Measurements from ENCODE around the gene CYFIP1. TPM values are rescaled to one million over a fixed set of nuclear protein-coding genes. Genes with fewer than 3 reads are reported as not detected.

Gene CYFIP1
- total RNA-seq, 1 experiment from 2014 or later = 143 TPM

DNA sequence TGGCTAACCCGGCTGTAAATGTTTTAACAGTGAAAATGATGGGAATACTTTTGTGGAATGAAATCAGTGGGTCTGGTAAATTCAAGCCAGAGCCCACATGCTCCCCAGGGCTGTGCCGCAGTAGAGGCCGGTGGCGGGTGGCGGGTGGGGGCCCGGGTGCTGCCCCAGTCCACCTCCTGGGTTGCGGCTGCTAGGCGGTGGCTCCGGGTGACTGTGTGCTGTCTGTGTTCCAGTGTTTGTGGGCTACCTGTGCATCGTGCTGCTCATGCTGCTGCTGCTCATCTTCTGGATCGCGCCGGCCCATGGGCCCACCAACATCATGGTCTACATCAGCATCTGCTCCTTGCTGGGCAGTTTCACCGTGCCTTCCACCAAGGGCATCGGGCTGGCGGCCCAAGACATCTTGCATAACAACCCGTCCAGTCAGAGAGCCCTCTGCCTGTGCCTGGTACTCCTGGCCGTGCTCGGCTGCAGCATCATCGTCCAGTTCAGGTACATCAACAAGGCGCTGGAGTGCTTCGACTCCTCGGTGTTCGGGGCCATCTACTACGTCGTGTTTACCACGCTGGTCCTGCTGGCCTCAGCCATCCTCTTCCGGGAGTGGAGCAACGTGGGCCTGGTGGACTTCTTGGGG is 156.6 kb downstream of the CYFIP1 start:
- peaks cover 31% of the 10 kb centered on the region in 2 experiments for H3K36me3 ChIP-seq (ENCODE audit: control insufficient read depth in 1 of 2, insufficient read depth in 2 of 2, low read length in 2 of 2)
- POLR2A ChIA-PET = no interaction called here
- no peaks in the 10 kb centered on the region for H3K9me3 ChIP-seq (ENCODE audit: control insufficient read depth in 1 of 2, insufficient read depth in 1 of 2, low read depth in 1 of 2, low read length in 2 of 2)
- CTCF ChIA-PET = no interaction called here
- H3K4me2 ChIP-seq (ENCODE audit: low read length) = no peak overlapping the region
- H3K4me3 ChIP-seq (replicated peaks in 1 of 2; ENCODE audit: low read depth in 1 of 2, low read length in 2 of 2) = no peak overlapping the region
- no peak overlapping the region for H2AFZ ChIP-seq (ENCODE audit: low read depth, low read length, poor library complexity, severe bottlenecking)
- no peaks in the 10 kb centered on the region for H3K4me1 ChIP-seq (ENCODE audit: control insufficient read depth in 1 of 2, insufficient read depth in 2 of 2, low read length in 2 of 2)
- BruUV-seq (replicated peaks) = no TSS peak
- no peak for ATAC-seq
- H3K27me3 ChIP-seq (ENCODE audit: insufficient read depth, low read length) = no peaks in the 10 kb centered on the region
- TF ChIP-seq, protein P1, sequence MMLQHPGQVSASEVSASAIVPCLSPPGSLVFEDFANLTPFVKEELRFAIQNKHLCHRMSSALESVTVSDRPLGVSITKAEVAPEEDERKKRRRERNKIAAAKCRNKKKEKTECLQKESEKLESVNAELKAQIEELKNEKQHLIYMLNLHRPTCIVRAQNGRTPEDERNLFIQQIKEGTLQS (IDR thresholded peaks at IDR 0.05) = no peak
- TF ChIP-seq POLR2A (IDR thresholded peaks at IDR 0.05; ENCODE audit: borderline replicate concordance, extremely low read depth, insufficient read depth, insufficient read length) (no peak), RAD21 (IDR thresholded peaks at IDR 0.05; ENCODE audit: low read depth) (no peak), ZNF274 (IDR thresholded peaks at IDR 0.05; ENCODE audit: low read depth, low read length) (no peak), JUND (IDR thresholded peaks at IDR 0.05) (no peak), ZFX (IDR thresholded peaks at IDR 0.05) (no peak), EZH2 (IDR thresholded peaks at IDR 0.05) (no peak), POLR2AphosphoS5 (IDR thresholded peaks at IDR 0.05; ENCODE audit: low read depth, low read length) (no peak), FOSL1 (IDR thresholded peaks at IDR 0.05; ENCODE audit: low read depth) (no peak), SIN3A (IDR thresholded peaks at IDR 0.05; ENCODE audit: low read depth) (no peak), CEBPB (IDR thresholded peaks at IDR 0.05; ENCODE audit: low read depth) (no peak), YY1 (IDR thresholded peaks at IDR 0.05; ENCODE audit: extremely low read depth, insufficient replicate concordance, low read depth, low read length) (no peak), EZH2phosphoT487 (IDR thresholded peaks at IDR 0.05; ENCODE audit: borderline replicate concordance) (no peak), ELF1 (IDR thresholded peaks at IDR 0.05; ENCODE audit: borderline replicate concordance, low read depth) (no peak), CBX3 (IDR thresholded peaks at IDR 0.05; ENCODE audit: low read depth) (no peak), SRF (IDR thresholded peaks at IDR 0.05; ENCODE audit: low read depth) (no peak)
- TF ChIP-seq, protein P2, sequence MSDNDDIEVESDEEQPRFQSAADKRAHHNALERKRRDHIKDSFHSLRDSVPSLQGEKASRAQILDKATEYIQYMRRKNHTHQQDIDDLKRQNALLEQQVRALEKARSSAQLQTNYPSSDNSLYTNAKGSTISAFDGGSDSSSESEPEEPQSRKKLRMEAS (IDR thresholded peaks at IDR 0.05) = no peak
- TF ChIP-seq, protein P3, sequence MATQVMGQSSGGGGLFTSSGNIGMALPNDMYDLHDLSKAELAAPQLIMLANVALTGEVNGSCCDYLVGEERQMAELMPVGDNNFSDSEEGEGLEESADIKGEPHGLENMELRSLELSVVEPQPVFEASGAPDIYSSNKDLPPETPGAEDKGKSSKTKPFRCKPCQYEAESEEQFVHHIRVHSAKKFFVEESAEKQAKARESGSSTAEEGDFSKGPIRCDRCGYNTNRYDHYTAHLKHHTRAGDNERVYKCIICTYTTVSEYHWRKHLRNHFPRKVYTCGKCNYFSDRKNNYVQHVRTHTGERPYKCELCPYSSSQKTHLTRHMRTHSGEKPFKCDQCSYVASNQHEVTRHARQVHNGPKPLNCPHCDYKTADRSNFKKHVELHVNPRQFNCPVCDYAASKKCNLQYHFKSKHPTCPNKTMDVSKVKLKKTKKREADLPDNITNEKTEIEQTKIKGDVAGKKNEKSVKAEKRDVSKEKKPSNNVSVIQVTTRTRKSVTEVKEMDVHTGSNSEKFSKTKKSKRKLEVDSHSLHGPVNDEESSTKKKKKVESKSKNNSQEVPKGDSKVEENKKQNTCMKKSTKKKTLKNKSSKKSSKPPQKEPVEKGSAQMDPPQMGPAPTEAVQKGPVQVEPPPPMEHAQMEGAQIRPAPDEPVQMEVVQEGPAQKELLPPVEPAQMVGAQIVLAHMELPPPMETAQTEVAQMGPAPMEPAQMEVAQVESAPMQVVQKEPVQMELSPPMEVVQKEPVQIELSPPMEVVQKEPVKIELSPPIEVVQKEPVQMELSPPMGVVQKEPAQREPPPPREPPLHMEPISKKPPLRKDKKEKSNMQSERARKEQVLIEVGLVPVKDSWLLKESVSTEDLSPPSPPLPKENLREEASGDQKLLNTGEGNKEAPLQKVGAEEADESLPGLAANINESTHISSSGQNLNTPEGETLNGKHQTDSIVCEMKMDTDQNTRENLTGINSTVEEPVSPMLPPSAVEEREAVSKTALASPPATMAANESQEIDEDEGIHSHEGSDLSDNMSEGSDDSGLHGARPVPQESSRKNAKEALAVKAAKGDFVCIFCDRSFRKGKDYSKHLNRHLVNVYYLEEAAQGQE (IDR thresholded peaks at IDR 0.05; ENCODE audit: low read depth) = no peak
- TF ChIP-seq, protein P4, sequence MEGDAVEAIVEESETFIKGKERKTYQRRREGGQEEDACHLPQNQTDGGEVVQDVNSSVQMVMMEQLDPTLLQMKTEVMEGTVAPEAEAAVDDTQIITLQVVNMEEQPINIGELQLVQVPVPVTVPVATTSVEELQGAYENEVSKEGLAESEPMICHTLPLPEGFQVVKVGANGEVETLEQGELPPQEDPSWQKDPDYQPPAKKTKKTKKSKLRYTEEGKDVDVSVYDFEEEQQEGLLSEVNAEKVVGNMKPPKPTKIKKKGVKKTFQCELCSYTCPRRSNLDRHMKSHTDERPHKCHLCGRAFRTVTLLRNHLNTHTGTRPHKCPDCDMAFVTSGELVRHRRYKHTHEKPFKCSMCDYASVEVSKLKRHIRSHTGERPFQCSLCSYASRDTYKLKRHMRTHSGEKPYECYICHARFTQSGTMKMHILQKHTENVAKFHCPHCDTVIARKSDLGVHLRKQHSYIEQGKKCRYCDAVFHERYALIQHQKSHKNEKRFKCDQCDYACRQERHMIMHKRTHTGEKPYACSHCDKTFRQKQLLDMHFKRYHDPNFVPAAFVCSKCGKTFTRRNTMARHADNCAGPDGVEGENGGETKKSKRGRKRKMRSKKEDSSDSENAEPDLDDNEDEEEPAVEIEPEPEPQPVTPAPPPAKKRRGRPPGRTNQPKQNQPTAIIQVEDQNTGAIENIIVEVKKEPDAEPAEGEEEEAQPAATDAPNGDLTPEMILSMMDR (IDR thresholded peaks at IDR 0.05 in 2 of 3, conservative IDR thresholded peaks at IDR 0.05 in 1 of 3; ENCODE audit: borderline replicate concordance in 1 of 3, insufficient read depth in 1 of 3, low read depth in 2 of 3, low read length in 2 of 3) = no peak
- no peak for DNase-seq (ENCODE audit: low read depth, low spot score)
- no peaks in the 10 kb centered on the region for H3K9me2 ChIP-seq (ENCODE audit: insufficient read depth)
- intact Hi-C loops (cut with micrococcal nuclease) = no loop called here
- H3K27ac ChIP-seq (ENCODE audit: low read depth, low read length) = no peak overlapping the region
- RAD21 ChIA-PET (ENCODE audit: low non-redundant PET in 1 of 2, low total read pairs in 2 of 2, uncharacterized antibody in 2 of 2, unreplicated experiment in 2 of 2) = no interaction called here
- no peak overlapping the region for H3K9ac ChIP-seq (ENCODE audit: low read length)
- no peaks in the 10 kb centered on the region for H3K79me2 ChIP-seq (ENCODE audit: insufficient read depth, low read length)
- H4K20me1 ChIP-seq (ENCODE audit: insufficient read depth) = no peaks in the 10 kb centered on the region

Measured in HCT116 (cell line).